Measurements from ENCODE around the gene RBL1.
"Not testable (repeated sequence)": the region's sequence is repeated elsewhere in the genome, so short reads cannot be mapped to it uniquely, and the experiment has no call there.

The RBL1 gene

GRCh38 chr20:36966965-36967364 is 128.8 kb downstream of the RBL1 start:
- ATAC-seq (replicated peaks); H3K27ac Mint-ChIP-seq; DNase-seq; H3K36me3 Mint-ChIP-seq (ENCODE audit: insufficient read depth); H3K4me3 Mint-ChIP-seq; H3K27me3 Mint-ChIP-seq; H3K9me3 Mint-ChIP-seq: not testable (repeated sequence)
- H3K4me1 Mint-ChIP-seq (ENCODE audit: low read depth in 2 of 2): peaks cover 32 to 35% of the 10 kb centered on the region in 2 donors

- not testable (repeated sequence) for H3K4me3 Mint-ChIP-seq; H3K36me3 Mint-ChIP-seq (ENCODE audit: insufficient read depth); H3K9me3 Mint-ChIP-seq; H3K4me1 Mint-ChIP-seq (ENCODE audit: low read depth in 2 of 2); H3K27ac Mint-ChIP-seq; H3K27me3 Mint-ChIP-seq; DNase-seq
- peak; percentile 24 for ATAC-seq (replicated peaks)
Measured at GRCh38 chr20:36962354-36962941, 133.3 kb downstream of the RBL1 start.

- no peak overlapping the region for H3K27ac Mint-ChIP-seq
- no peaks in the 10 kb centered on the region for H3K9me3 Mint-ChIP-seq
- no peaks in the 10 kb centered on the region for H3K27me3 Mint-ChIP-seq
- H3K4me1 Mint-ChIP-seq (ENCODE audit: low read depth in 2 of 2): peaks cover 14% of the 10 kb centered on the region in 2 donors
- ATAC-seq (replicated peaks): no peak
- no peaks in the 10 kb centered on the region for H3K36me3 Mint-ChIP-seq (ENCODE audit: insufficient read depth)
- DNase-seq: no peak
- no peak overlapping the region for H3K4me3 Mint-ChIP-seq
Measured at GRCh38 chr20:36959242-36959641, 136.6 kb downstream of the RBL1 start.

GRCh38 chr20:36957875-36958667 is 137.7 kb downstream of the RBL1 start:
- Mint-ChIP-seq H3K9me3 (no peaks in the 10 kb centered on the region), H3K27me3 (no peaks in the 10 kb centered on the region), H3K36me3 (ENCODE audit: insufficient read depth) (no peaks in the 10 kb centered on the region), H3K4me3 (no peak overlapping the region), H3K4me1 (ENCODE audit: low read depth in 2 of 2) (peaks cover 14% of the 10 kb centered on the region in 2 donors), H3K27ac (peak overlapping the region in 1 of 2 donors; percentile 77)
- ATAC-seq (replicated peaks) (no peak), DNase-seq (no peak)

- no peak for ATAC-seq (replicated peaks)
- no peak for DNase-seq
- Mint-ChIP-seq H3K27me3 (no peaks in the 10 kb centered on the region), H3K36me3 (ENCODE audit: insufficient read depth) (peaks cover 3% of the 10 kb centered on the region), H3K4me3 (no peak overlapping the region), H3K27ac (no peak overlapping the region), H3K4me1 (ENCODE audit: low read depth in 2 of 2) (peaks cover 16 to 17% of the 10 kb centered on the region in 2 donors), H3K9me3 (no peaks in the 10 kb centered on the region)
Measured at GRCh38 chr20:36956674-36957073, 139.1 kb downstream of the RBL1 start.

GRCh38 chr20:36956016-36956415 is 139.8 kb downstream of the RBL1 start:
- Mint-ChIP-seq H3K27ac (peak overlapping the region in 1 of 2 donors; percentile 93), H3K4me1 (ENCODE audit: low read depth in 2 of 2) (peaks cover 18 to 19% of the 10 kb centered on the region in 2 donors), H3K4me3 (peak overlapping the region in 1 of 2 donors; percentile 65)

GRCh38 chr20:36951979-36952738 is 143.6 kb downstream of the RBL1 start:
- H3K4me3 Mint-ChIP-seq: peak overlapping the region; percentile 93 to 99
- no peak for DNase-seq
- H3K9me3 Mint-ChIP-seq: no peaks in the 10 kb centered on the region
- H3K4me1 Mint-ChIP-seq (ENCODE audit: low read depth in 2 of 2): peaks cover 32 to 40% of the 10 kb centered on the region in 2 donors
- peaks cover 36% of the 10 kb centered on the region for H3K36me3 Mint-ChIP-seq (ENCODE audit: insufficient read depth)
- peak overlapping the region; percentile 97 to 100 for H3K27ac Mint-ChIP-seq
- no peak for ATAC-seq (replicated peaks)
- no peaks in the 10 kb centered on the region for H3K27me3 Mint-ChIP-seq

More at GRCh38 chr20:36956016-36956415, 139.8 kb downstream of the RBL1 start:
- ATAC-seq (replicated peaks): no peak
- DNase-seq: no peak
- H3K36me3 Mint-ChIP-seq (ENCODE audit: insufficient read depth): peaks cover 10% of the 10 kb centered on the region
- no peaks in the 10 kb centered on the region for H3K27me3 Mint-ChIP-seq
- no peaks in the 10 kb centered on the region for H3K9me3 Mint-ChIP-seq

GRCh38 chr20:36951198-36951978 is 144.4 kb downstream of the RBL1 start, which contains the start of gene SAMHD1:
Gene SAMHD1 (minus strand): TSS chr20:36951708. CDS start chr20:36951643, 65 bp downstream.
- Mint-ChIP-seq H3K9me3 (no peaks in the 10 kb centered on the region), H3K27ac (peak within 1 kb of the TSS; percentile 97 to 100), H3K4me3 (peak within 1 kb of the TSS; percentile 93 to 99), H3K27me3 (no peaks in the 10 kb centered on the region), H3K36me3 (ENCODE audit: insufficient read depth) (peaks cover 43% of the 10 kb centered on the region), H3K4me1 (ENCODE audit: low read depth in 2 of 2) (peaks cover 38 to 48% of the 10 kb centered on the region in 2 donors)
- DNase-seq (peak; percentile 77 to 83 (median 81)), ATAC-seq (replicated peaks) (peak; percentile 84)

GRCh38 chr20:36950414-36951197 is 145.2 kb downstream of the RBL1 start:
- Mint-ChIP-seq H3K27ac (peak overlapping the region; percentile 97 to 100), H3K27me3 (no peaks in the 10 kb centered on the region), H3K9me3 (no peaks in the 10 kb centered on the region), H3K4me1 (ENCODE audit: low read depth in 2 of 2) (peaks cover 43 to 53% of the 10 kb centered on the region in 2 donors), H3K36me3 (ENCODE audit: insufficient read depth) (peaks cover 51% of the 10 kb centered on the region), H3K4me3 (peak overlapping the region; percentile 93 to 99)
- ATAC-seq (replicated peaks): peak; percentile 5
- peak in 1 of 3 experiments; percentile 26 for DNase-seq

Measured in effector memory CD8-positive, alpha-beta T cell (primary cell).